DMS79 (cell line): ENCODE measurements around the gene DNAH11.
"Not testable (repeated sequence)": the region's sequence is repeated elsewhere in the genome, so short reads cannot be mapped to it uniquely, and the experiment has no call there.

Source experiments
- DNase-seq: peaks from one replicate; lab custom pipeline; 2025; lab: John Stamatoyannopoulos, UW

DNAH11 gene

DNA sequence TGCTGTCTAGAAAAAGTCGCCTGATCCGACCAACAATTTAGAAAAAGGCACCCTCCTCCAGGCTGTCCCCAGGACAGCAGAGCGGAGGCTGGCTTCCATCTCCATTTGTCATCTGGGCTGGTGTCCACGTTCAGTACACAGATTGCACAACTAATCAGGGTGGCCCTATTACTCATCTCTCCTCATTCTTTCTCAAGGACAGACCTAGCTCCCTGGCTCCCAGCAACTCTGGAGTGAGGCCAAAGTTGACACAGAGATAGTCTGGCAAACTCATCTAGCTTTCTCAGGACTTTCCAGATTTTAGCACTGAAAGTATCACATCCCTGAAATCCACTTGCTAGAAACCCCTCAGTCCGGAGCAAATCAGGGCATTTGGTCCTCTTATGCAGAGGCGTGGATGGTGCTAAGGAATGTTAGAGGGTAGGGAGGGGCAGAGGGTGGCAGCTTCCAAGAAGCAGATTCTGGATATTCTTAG is 75.1 kb downstream of the DNAH11 start:
- no peak for DNase-seq

GRCh38 chr7:21618706-21619105 is 75.9 kb downstream of the DNAH11 start:
- DNase-seq: no peak

DNA sequence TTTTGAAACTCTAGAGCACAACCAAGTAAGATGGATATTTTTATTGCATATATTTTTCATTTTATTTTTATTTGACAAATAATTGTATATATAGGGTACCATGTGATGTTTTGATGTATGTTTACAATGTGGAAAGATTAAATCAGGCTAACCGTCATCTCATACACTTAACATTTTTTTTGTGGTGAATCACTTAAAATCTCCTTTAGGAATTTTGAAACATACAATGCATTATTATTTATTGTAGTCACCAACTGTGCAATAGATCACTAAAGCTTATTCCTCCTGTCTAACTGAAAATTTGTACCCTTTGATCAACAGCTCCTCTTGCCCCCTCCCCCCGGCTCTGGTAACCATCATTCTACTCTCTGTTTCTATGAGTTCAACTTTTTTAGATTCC is 77.2 kb downstream of the DNAH11 start:
- no peak for DNase-seq

DNA sequence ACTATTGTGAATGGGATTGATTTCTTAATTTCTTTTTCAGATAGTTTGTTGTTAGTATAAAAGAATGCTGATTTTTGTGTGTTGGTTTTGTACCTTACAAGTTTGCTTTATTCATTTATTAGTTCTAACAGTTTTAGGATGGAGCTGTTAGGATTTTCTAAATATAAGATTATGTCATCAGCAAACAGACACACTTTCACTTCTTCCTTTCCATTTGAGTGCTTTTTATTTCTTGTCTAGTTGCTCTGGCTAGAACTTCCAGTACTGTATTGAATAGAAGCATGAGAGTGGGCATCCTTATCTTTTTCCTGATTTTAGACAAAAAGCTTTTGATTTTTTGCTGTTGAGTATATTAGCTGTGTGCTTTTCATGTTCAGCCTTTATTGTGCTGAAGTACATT is 81.5 kb downstream of the DNAH11 start:
- DNase-seq: no peak

DNA sequence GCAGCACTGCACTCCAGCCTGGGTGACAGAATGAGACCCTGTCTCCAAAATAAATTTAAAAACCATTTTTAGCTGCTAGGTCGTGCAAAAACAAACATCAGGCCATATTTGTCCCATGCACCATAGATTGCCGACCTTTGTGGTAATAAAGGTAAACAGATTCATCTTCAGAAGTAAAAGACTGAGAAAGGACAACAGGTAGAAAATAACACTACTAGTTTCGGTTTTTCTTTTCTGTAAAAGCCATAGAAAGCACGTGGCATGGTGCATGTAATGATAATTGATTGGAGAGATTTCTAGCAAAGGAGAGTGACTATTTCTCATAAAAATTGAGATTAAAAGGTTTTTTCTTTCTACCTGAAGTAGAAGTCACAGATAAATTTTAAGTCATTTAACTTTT is 93.9 kb downstream of the DNAH11 start:
- no peak for DNase-seq

DNA sequence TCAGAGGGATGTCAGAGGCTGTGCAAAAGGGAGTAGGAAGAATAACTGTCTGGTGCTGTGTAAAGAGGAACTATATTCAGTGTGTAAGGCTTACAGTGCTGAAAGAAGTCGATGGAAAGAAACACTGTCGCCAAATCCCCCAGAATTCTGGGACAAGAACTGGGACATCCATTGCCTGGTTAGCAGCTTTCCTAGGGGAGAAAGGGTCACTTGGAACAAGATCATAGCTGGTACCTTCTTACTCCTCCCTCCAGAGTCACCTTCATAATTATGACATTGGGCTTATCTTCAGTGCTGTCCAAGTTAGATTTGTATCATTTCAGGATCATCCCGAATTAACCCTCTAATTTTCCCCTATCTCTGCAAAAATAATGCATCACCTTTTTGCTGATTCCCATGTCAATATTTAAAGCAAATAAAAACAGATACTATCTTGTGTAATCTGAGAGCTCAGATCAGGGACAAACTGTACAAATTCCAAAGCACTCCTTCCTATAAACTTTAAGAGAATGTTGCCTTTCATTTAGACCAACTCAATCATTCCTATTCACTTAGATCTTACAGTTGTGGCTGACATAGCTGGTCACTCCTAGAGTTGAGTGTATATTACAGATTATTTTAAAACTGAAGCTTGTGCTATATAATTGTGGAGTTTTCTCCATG is 96.5 kb downstream of the DNAH11 start:
- no peak for DNase-seq

GRCh38 chr7:21640105-21640504 is 97.3 kb downstream of the DNAH11 start:
- DNase-seq: no peak

DNA sequence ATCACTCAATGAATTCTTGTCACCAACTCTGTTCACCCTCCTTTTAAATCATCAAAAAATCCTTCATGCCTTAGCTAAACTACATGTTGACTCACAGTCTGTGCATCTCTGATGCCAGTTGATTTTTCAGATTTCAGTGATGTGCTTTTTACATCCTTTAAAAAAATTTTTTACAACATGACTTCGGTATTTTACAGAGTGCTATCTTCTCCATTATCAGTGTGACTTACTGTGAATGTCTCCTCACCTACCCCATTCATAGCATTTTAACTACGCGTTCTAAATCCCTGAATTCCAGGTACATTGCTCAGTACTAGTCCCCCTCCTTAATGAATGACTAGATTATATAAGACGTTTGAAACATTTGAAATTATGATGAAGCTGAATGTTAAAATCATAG is 98.7 kb downstream of the DNAH11 start:
- no peak for DNase-seq

GRCh38 chr7:21642422-21642821 is 99.6 kb downstream of the DNAH11 start:
- no peak for DNase-seq

GRCh38 chr7:21651697-21652096 is 108.9 kb downstream of the DNAH11 start:
- DNase-seq: no peak

DNA sequence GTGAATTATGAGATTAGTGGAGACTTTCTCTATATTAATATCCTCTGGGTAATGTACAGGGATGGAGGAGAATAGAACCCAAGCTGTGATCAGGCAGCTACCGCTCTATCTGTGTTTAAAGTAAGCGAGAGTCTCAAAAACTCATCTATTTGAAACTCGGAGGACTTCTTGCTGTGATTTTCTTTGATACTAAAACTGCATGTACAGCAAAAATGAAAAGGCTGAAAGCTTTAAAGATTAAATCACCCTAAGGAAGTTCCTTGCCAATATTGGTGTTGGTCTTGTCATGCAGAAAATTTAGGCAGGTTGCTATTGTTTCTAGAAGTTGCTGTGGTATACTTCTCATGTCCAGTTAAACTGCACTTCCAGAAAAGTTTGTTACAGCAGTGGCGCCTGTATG is 110.8 kb downstream of the DNAH11 start:
- no peak for DNase-seq

DNA sequence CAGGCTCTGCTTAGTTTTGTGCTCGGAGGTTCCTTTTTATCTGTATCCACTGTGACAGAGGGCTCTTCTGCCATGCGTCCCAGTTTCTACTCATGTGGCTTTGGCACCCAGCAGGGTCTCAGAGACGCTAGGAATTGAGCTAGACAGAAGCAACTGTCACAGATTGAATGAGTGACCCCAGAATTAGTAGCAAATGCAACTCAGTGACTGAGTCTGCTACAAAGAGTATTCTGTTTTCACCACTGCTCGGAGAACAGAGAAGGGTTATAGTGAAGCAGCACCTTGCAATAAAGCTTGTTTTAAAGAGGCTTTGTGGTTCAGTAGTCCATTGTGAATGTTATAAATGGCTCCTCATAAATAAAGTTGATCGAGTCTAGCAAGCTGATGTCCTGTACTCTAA is 113.2 kb downstream of the DNAH11 start:
- DNase-seq: no peak

DNA sequence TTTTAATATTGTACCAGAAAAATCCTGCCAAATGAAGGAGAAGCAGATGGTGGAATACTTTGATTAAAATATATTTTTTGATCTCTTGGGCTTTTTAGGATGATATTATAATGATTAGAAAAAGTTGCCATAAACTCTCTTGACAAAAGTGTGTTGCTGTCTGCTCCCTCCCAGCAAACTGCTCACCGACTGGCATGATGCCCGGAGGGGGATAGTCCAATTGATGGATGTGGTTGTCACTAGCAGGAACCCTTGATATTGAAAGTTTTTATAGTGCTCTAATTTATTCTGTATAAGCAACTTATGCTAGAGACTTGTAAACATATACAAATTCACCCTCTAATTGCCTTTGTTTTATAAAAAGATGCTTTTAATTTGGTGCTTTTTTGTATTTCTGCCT is 114.0 kb downstream of the DNAH11 start:
- no peak for DNase-seq

DNA sequence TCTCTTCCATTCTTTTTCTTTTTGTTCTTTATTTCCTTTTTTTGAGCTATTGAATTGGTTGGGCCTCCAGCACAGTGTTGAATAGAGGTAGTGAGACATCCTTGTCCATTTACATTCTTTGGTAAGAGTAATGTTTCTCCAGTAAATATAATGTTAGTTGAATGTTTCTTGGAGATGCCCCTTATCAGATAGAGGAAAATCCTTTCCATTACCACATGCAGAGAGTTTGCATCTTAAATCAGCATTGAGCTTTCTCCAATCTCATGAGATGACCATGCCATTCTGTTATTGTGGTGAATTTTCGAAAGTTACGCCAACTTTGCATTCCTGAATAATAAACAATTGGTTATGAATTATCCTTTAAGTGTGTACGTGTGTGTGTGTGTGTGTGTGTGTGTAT is 127.7 kb downstream of the DNAH11 start:
- no peak for DNase-seq

DNA sequence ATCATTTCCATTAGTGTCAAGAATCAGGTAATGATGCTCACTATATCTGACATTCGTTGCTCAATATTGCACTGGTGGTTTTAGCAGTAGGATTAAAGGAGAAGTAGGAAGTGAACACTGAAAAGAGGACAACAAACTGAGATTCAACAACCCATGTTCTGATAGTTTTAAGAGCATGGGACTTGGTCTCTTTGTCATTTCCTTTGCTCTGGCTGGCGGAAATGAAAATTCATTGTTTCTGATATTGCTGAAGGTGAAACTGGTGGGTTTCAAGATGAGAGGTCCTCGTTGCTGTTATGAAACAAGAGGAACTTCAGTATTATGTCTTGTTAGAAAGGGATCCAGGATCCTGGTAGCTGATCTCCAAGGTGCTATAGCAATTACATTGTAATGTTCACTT is 129.0 kb downstream of the DNAH11 start:
- no peak for DNase-seq

GRCh38 chr7:21675255-21675654 is 132.4 kb downstream of the DNAH11 start:
- no peak for DNase-seq

- DNase-seq: no peak
Measured at GRCh38 chr7:21690705-21691104, 147.9 kb downstream of the DNAH11 start.

DNA sequence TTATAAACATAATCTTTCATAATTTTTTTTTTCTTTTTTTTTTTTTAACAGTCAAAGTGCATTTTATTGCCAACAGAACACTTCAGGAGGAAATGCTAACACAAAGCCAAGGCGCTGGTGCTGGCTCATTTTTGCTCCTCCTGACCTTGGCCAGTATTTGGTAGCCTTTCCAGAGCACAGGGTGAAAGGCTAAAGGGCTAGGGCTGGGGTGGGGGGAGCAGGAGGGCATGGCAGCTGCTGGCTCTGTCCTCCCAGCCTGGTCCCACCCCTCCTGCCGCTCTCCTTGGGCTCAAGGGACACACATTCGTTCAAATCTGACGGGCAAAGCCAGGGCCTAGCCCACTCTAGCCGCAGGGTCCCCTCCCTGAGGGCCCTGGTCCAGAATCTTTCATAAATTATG is 148.3 kb downstream of the DNAH11 start:
- not testable (repeated sequence) for DNase-seq

DNA sequence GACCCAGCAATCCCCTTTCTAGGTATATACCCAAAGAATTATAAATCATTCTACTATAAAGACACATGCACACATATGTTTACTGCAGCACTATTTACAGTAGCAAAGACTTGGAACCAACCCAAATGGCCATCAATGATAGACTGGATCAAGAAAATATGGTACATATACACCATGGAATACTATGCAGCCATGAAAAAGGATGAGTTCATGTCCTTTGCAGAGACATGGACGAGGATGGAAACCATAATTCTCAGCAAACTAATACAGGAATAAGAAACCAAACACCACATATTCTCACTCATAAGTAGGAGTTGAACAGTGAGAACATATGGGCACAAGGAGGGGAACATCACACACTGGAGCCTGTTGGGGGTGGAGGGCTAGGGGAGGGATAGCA is 157.7 kb downstream of the DNAH11 start:
- DNase-seq: not testable (repeated sequence)

GRCh38 chr7:21702303-21702702 is 159.5 kb downstream of the DNAH11 start:
- no peak for DNase-seq

GRCh38 chr7:21704359-21704758 is 161.5 kb downstream of the DNAH11 start:
- no peak for DNase-seq

DNA sequence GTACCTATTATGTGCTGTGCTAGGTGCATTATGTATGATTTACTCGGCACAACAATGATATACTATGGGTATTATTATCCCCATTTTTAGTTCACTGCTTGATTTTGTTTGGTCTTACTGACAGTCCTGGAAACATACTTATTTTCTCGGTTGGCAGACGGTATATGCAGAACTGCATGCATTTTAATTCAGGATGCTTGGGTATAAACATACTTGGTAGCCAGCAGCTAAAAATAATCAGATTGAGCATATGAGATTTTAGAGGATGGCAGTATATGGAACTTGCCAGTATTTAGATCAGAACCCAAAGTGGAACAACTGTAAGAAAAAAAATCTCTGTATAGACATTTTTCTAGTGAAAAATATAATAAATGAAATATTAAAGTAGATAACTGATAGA is 163.3 kb downstream of the DNAH11 start:
- DNase-seq: no peak

DNA sequence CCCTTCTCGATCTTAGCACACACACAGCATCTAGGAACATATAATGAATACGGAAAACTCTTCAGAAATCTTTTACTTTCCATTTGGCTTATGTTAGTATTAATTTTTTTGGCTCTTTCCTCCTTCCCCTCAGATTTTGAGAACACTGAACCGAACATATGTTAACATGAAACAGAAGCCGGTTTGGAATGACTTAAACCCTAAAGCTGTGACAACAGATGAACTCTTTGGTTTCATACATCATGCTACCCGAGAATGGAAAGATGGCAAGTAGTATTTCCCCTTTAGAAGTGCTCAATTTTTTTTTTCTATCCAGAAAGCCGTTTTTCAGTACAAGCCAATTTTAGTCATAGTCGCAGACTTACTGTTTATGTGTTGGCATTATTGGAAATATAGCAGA is 164.7 kb downstream of the DNAH11 start:
- DNase-seq: no peak

- no peak for DNase-seq
Measured at GRCh38 chr7:21708096-21708495, 165.3 kb downstream of the DNAH11 start.

DNA sequence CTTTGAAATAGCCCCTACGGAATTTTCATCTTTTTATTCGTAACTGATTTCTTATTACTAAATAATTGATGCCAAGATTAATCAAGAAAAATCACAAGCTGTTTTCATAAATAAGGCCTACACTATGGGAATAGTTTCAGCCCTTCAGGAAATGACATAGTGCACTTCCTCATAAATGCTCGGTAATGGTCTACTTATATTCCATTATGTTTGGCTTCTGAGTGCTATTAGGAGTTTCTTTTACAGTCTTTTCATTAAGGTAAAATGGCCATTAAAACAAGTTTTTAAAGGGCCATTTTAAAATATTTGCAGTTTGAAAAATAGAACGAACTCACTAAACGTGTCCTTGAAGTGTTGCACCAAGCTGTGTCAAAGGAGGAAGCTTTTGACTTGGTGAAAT is 174.5 kb downstream of the DNAH11 start:
- DNase-seq: no peak
